GM21381 (cell line): ENCODE measurements around the gene PHF2.

Experiments
- ATAC-seq: cut with Tn5 transposase; IDR thresholded peaks from one replicate; pipeline ENCODE4 v1.9.1; 2021; ENCODE audit warnings: mild to moderate bottlenecking, moderate library complexity; ENCODE audit not compliant: unreplicated experiment

The PHF2 gene

GRCh38 chr9:93623753-93624152 is 47.4 kb downstream of the PHF2 start:
- no peak for ATAC-seq

- ATAC-seq: no peak
Measured at GRCh38 chr9:93624431-93624834, 48.0 kb downstream of the PHF2 start.

GRCh38 chr9:93624977-93625376 is 48.6 kb downstream of the PHF2 start:
- ATAC-seq: no peak

- ATAC-seq: no peak
Measured at GRCh38 chr9:93629920-93630319, 53.5 kb downstream of the PHF2 start.

- no peak for ATAC-seq
Measured at GRCh38 chr9:93630806-93631411, 54.5 kb downstream of the PHF2 start.

- no peak for ATAC-seq
Measured at GRCh38 chr9:93633492-93634221, 57.3 kb downstream of the PHF2 start.

GRCh38 chr9:93634311-93635185 is 58.2 kb downstream of the PHF2 start:
- no peak for ATAC-seq

- ATAC-seq: no peak
Measured at GRCh38 chr9:93635186-93636107, 59.1 kb downstream of the PHF2 start.

- ATAC-seq: no peak
Measured at GRCh38 chr9:93636172-93636661, 59.8 kb downstream of the PHF2 start.

GRCh38 chr9:93636667-93637066 is 60.3 kb downstream of the PHF2 start:
- ATAC-seq: no peak

GRCh38 chr9:93637886-93638285 is 61.5 kb downstream of the PHF2 start:
- ATAC-seq: no peak

GRCh38 chr9:93640027-93640426 is 63.6 kb downstream of the PHF2 start:
- no peak for ATAC-seq

- ATAC-seq: no peak
Measured at GRCh38 chr9:93642961-93643360, 66.6 kb downstream of the PHF2 start.

GRCh38 chr9:93644397-93645088 is 68.2 kb downstream of the PHF2 start:
- no peak for ATAC-seq

- ATAC-seq: no peak
Measured at GRCh38 chr9:93645149-93645889, 68.9 kb downstream of the PHF2 start.

- no peak for ATAC-seq
Measured at GRCh38 chr9:93645921-93646639, 69.7 kb downstream of the PHF2 start.

GRCh38 chr9:93646640-93647178 is 70.3 kb downstream of the PHF2 start:
- no peak for ATAC-seq

- ATAC-seq: no peak
Measured at GRCh38 chr9:93648181-93648580, 71.8 kb downstream of the PHF2 start.
